Dermis blood vessel endothelial cell (primary cell): Measurements from ENCODE around the gene ZNF354B. TPM values are rescaled to one million over a fixed set of nuclear protein-coding genes. Genes with fewer than 3 reads are reported as not detected.
A peak's percentile ranks its signal among the peaks of the same experiment; 100 is the strongest.
"Not testable (repeated sequence)": the region's sequence is repeated elsewhere in the genome, so short reads cannot be mapped to it uniquely, and the experiment has no call there.

Experiments
- DNase-seq: peaks from one replicate; pipeline ENCODE4 v3.0.0; 2010
- total RNA-seq: library from RNA; depleted of rRNA; stranded (reverse); fragments of >200 nt; gene quantifications from 2 replicates; pipeline ENCODE4 v1.2.3, GENCODE V29; 2014

ZNF354B gene
- 7.4 and 10.9 TPM in 2 replicates for total RNA-seq

- DNase-seq, result peak; percentile 98
Measured at GRCh38 chr5:178859625-178860521, at the start of gene ZNF354B. ZNF354B (plus strand) TSS chr5:178859953; CDS start chr5:178861048, 1,095 bp downstream.

GRCh38 chr5:178817506-178817905 is 42.2 kb upstream of the ZNF354B start:
- DNase-seq, result no peak

- no peak for DNase-seq
Measured at GRCh38 chr5:178818094-178818493, 41.7 kb upstream of the ZNF354B start.

DNA sequence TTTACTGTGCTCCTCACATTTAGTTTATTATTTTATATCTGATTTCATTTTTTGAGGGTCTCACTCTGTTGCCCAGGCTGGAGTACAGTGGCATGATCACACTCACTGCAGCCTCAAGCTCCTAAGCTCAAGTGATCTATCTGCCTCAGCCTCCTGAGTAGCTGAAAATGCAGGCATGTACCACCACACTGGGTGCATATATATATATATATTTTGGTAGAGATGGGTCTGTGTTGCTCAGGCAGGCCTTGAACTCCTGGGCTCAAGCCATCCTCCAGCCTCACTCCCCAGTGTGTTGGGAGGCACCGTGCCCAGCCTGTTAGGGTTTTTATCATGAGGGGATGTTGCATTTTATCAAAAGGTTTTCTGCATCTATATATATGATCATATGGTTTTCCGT is 39.8 kb upstream of the ZNF354B start:
- no peak for DNase-seq

GRCh38 chr5:178825444-178825843 is 34.3 kb upstream of the ZNF354B start:
- no peak for DNase-seq

DNA sequence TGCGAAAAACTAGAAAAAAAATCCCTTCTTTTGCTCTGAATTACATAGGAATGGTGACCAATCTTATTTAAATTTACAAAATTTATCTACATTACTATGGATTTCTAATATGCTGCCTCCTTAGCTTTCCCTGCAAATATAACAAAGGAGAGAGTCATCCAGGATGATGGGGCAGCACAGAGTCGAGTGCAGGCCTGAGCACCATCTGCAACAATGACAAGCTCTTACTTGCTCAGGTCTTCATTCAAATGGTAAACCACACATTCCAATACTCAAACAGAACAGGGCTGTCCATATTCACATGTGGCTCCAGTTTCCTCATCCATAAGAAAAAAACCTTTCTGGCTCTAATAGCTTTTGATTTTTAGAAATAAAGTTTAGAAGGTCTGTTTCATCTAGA is 33.5 kb upstream of the ZNF354B start:
- no peak for DNase-seq

DNA sequence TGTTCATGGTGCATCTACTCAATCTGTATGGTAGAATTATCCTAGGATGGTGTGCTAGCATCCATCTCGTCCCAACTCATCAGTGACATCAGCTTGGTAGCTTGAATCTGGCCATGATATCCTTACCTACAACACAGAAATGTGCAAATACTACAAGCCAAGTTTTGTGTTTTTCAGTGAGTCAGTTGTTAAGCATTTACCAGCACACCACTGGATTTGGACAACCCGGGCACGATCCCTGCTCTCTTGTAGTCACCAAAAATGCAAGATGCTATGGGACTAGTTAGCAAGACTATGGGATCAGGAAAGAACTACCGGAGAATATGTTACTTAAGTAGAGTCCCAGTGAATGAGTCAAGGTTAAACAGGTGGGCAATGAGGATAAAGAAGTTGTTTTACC is 32.1 kb upstream of the ZNF354B start:
- no peak for DNase-seq

DNA sequence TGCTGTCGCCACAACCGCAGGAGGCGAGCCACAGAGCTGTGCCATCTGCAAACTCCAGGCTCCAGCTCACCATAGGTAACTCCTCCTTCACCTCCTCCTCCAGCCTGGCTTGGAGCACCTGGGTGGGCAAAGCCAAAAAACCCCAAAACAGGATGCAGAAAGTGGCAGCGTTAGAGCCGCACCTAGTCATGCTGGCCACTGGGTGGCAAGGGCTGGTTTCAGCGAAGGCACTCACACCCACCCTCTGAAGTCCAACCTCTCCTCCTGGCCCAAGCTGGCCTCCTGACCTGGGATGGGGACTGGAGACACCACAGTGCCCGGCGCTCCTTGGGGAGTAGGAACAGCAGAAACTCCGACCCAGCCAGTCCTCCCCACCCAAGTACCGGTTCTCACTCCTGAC is 28.7 kb upstream of the ZNF354B start:
- no peak for DNase-seq

- no peak for DNase-seq
Measured at GRCh38 chr5:178832618-178833201, 27.0 kb upstream of the ZNF354B start.

- DNase-seq, result no peak
Measured at GRCh38 chr5:178836628-178837027, 23.1 kb upstream of the ZNF354B start.

GRCh38 chr5:178838695-178839318 is 20.9 kb upstream of the ZNF354B start:
- not testable (repeated sequence) for DNase-seq

- no peak for DNase-seq
Measured at GRCh38 chr5:178839319-178839704, 20.4 kb upstream of the ZNF354B start.

DNA sequence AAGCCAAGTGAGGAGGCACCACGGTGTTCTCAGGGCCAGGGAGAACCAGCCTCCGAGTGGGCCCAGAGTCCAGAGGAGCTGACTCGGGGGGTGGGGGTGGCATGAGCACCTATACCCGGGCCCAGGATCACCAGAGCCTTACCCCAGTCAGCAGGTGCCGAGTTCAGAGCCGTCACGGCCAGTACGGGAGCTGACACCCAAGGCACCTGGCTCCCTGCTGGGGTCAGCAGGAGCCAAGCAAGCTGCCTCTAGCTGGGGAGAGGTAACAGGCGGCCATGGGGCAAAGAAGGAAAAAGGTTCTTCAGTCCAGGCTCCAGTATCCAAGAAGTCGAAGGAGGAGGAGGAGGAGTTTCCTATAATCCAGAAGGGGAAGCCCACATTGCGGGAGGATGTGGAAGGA is 19.4 kb upstream of the ZNF354B start:
- DNase-seq, result not testable (repeated sequence)

DNA sequence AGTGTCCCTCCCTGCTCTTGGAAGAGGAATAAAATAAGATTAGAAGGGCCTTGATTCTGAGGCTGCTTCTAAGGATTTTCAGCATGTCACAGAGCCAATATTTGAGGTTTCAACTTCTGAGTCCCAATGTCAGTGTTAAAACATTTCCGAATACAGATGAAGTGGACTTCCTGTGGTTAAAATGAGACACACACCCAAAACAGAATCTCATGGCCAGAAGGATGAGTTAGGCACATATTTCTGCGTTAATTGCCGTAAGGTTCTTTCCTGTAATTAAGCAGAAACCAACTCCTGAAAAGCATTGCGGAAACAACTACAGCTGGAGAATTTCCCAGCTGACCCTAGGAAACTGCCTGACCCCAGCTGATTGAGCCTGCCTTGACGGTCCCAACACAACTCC is 10.4 kb upstream of the ZNF354B start:
- no peak for DNase-seq

DNA sequence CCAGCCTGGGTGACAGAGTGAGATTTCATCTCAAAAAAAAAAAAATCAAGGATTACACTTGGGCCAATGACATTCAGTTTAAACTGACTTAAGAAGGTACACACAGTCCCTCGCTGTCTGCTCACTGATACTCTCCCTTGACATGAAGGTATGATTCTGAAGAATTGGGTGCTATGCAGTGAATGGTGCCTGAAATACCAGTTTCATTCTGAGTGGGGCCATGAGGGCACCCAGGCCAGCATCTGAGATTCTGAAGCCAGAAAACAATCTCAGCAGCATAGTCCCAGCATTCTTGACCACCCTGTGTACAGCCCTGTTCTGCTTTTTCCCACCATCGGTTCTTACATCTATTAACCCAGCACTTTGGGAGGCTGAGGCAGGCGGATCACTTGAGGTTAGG is 7.8 kb upstream of the ZNF354B start:
- no peak for DNase-seq

DNA sequence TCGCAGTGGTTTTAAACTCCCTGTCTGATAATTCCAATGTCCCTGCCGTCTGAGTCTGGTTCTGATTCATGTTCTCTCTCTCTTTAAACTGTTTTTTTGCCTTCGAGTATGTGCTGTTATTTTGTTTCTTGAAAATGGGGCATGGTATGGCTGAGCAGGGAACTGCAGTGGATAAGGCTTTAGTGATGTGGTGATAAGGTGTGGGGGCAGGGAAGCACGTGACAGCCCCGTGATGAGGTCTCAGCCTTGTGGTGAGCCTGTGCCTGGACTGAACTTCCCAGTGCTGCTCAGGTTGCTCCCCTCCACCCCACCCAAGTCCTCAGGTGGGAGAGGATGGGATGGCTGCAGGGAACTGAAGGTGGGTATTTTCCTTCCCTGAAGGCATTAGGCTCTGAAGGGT is 5.5 kb upstream of the ZNF354B start:
- DNase-seq, result no peak

DNA sequence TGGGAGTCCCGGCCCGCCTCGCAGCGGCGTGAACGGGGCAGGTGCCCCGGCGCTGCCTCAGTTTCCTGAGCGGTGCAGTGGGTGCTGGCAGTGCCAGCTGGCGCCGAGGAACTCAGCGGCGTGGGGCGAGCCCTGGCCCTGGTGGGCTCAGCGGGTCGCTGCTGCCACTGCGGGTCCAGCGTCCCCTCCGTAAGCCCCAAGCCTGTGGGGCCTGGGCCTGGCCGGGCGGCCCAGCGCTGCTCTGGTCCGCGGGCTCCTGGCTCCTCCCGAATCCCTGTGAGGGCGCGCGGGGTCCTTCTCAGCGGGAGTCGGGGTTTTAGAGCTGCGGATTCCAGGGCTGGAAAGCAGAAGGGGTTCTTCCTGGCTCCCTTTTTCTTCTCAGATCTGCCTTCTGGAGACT is 862 bp downstream of the ZNF354B start:
- DNase-seq, result not testable (repeated sequence)

- no peak for DNase-seq
Measured at GRCh38 chr5:178861627-178862026, 1.9 kb downstream of the ZNF354B start.

DNA sequence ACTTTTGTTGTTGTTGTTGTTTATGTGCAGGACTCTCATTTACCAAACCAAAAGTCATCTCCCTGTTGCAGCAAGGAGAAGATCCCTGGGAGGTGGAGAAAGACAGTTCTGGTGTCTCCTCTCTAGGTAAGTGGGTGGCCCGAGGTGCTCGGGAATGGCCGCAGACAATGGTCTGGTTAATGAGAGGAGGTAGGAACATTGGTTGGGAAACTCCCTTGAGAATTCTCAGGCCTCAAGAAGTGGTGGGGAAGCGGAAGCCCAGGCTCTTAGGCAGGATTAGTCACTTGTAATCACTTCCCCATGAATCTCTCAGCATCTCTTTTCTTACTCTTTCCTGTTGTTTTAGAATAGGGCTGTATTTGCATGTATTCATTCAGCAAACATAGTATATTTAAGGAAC is 7.2 kb downstream of the ZNF354B start:
- DNase-seq, result peak; percentile 51

DNA sequence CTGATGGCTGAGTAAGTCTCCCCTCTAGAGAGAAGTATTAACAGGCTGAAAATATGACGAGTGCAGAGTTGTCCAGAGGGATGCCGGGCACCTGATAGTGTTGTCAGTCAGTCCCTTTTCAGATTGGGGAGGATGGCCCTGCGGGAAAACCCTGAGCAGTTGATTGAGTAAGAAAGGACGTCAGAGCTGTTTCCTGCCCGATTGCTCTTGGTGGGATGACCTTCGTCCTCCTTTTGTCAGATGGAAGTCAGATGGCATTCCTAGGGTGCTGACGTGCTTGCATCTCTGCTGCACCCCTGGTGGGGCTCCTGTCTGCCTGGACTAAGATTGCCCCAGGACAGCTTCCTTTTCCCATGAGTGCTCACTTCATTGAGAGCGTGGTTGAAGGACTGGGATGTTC is 9.8 kb downstream of the ZNF354B start:
- peak; percentile 28 for DNase-seq

- DNase-seq, result no peak
Measured at GRCh38 chr5:178870411-178870810, 10.7 kb downstream of the ZNF354B start.

DNA sequence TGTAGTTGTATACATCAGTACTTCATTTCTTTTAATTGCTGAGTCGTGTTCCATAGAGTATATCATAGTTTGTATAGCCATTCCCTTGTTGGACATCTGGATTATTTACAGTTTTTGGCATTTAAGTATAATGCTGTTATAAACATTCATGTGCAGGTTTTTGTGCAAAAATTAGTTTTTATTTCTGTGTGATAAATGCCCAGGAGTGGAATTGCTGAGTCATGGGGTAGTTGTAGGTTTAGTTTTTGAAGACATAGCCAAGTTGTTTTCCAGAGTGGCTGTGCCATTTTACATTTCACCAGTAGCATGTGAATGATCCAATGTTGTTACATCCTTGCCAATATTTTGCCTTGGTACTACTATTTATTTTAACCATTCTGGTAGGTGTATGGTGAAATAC is 12.5 kb downstream of the ZNF354B start:
- DNase-seq, result no peak

DNA sequence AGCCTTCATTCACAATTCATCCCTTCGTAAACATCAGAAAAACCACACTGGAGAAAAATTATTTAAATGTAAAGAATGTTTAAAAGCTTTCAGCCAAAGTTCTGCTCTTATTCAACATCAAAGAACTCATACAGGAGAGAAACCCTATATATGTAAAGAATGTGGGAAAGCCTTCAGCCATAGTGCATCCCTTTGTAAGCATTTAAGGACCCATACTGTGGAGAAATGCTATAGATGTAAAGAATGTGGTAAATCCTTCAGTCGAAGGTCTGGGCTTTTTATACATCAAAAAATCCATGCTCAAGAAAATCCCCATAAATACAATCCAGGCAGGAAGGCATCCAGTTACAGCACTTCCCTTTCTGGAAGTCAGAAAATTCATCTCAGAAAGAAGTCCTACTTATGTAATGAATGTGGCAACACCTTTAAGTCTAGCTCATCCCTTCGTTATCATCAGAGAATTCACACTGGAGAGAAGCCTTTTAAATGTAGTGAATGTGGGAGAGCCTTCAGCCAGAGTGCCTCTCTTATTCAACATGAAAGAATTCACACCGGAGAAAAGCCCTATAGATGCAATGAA is 23.5 kb downstream of the ZNF354B start:
- DNase-seq, result not testable (repeated sequence)
